HG03571 (cell line): ENCODE data around the gene FAM120B.
"Not testable (repeated sequence)": the region's sequence is repeated elsewhere in the genome, so short reads cannot be mapped to it uniquely, and the experiment has no call there.

Source experiments
- ATAC-seq: cut with Tn5 transposase; IDR thresholded peaks from one replicate; pipeline ENCODE4 v1.9.1; 2021; ENCODE audit not compliant: unreplicated experiment

Gene FAM120B

GRCh38 chr6:170375661-170376060, 69.1 kb downstream of the FAM120B start:
- no peak for ATAC-seq

DNA sequence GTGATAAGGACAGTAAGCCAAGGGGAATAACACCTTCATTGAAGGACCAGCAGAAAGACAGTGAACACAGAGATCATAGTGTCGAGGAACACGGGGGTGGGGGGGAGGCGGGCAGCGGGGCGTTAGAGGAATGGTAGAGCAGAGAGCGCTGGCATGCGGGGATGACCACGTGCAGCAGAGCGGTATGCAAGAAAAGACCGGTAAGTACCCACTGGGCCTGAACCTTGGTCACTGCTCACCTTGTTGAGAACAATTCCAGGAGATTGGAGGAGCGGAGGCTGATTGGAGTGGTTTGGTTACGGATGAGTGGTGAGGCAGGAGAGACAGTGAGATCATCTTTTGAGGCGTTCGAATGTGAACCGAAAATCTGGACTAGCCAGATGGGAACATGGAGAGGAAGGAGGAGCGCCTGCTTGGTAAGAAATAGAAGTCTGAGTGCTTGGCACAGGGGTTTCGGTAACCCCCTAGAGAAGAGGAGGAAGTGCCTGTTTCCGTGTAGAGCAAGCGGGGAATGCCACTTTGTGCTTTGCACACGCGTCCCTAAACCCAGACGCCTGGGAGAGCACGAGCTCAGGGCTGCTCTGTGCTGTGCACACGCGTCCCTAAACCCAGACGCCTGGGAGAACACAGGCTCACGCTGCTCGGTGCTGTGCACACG, 70.0 kb downstream of the FAM120B start:
- ATAC-seq = no peak

GRCh38 chr6:170378502-170378901, 71.9 kb downstream of the FAM120B start:
- ATAC-seq = no peak

DNA sequence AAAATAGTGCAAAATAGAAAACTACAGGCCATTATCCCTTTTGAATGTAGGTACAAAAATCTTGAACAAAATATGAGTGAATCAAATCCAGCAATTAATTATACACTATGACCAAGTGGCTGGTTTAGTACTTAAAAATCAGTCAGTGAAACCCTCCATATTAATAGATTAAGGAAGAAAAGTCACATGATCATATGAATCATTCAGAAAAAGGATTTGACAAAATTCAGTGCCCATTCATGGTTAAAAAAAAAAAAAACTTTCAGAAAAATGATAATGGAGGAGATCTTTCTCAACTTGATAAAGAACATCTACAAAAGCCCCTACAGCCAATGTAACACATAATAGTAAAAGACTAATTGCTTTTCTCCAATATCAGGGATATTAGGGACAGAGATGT, 75.0 kb downstream of the FAM120B start:
- no peak for ATAC-seq

DNA sequence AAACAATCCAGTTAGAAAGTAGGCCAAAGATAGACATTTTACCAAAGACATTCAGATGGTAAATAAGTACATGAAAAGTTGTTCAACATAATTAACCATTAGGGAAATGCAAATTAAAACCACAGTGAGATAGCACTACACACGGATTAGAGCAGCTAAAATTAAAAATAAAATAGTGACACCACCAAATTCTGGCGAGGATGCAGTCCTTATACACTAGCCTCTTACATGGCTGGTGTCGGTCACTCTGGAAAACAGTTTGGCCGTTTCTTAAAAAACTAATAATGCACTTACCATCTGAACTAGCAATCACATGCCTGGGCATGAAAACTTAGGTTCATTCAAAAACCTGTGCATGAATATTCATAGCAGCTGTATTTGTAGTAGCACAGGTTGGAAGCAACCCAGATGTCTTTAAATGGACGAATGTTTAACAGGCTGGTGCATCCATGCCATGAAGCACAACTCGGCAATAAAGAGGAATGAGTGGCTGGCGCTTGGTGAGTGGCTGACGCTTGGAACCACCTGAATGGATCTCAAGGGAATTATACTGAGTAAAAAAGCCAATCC, 77.0 kb downstream of the FAM120B start:
- no peak for ATAC-seq

- ATAC-seq = no peak
Observed at GRCh38 chr6:170385506-170385905, 78.9 kb downstream of the FAM120B start.

- no peak for ATAC-seq
Observed at GRCh38 chr6:170388113-170388512, 81.6 kb downstream of the FAM120B start.

DNA sequence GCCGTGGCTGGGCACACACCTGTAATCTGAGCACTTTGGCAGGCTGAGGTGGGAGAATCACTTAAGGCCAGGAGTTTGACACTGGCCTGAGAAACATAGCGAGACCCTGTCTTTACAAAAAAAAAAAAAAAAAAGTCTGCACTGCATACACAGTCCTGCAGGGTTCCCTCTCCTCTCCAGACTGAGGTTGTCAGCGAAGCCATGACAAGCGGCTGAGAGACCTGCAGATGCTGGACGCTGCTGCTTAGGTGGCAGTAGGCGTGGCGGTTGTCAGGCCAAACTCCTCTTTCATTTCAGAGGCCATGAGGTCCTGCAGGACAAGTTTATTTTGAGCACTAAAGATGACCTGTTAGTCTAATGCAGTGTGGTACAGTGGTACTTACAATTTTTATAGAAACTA, 86.5 kb downstream of the FAM120B start:
- no peak for ATAC-seq

DNA sequence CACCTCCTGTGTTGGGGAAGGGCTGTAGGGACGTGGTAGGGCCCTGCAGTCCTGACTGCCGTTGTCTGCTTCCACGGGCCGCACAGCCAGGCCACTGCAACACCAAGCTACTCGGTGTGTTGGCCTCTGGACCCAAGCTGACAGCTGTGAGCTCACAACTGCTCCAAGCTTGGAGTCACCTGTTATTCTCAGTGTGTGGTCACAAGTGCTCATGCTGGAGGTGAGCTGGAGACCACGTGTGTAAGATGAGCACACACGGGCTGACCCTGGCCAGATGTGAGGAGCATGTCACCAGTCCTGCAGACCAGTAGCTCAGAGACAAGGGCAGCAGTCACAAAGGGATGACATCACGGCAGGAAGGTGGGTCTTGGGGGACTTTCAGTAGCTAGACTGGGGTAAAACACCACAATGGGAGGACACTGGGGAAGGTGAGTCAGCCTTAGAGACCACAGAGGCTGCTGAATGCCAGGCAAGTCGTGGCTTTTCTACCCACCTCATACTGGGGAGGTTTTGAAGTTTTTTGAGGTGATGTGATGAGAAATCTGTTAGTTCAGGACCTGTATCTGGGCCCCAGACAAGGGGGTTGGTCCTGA, 87.3 kb downstream of the FAM120B start:
- ATAC-seq = no peak

GRCh38 chr6:170394980-170395379, 88.4 kb downstream of the FAM120B start:
- ATAC-seq = no peak

- not testable (repeated sequence) for ATAC-seq
Observed at GRCh38 chr6:170398743-170399369, 92.3 kb downstream of the FAM120B start.

DNA sequence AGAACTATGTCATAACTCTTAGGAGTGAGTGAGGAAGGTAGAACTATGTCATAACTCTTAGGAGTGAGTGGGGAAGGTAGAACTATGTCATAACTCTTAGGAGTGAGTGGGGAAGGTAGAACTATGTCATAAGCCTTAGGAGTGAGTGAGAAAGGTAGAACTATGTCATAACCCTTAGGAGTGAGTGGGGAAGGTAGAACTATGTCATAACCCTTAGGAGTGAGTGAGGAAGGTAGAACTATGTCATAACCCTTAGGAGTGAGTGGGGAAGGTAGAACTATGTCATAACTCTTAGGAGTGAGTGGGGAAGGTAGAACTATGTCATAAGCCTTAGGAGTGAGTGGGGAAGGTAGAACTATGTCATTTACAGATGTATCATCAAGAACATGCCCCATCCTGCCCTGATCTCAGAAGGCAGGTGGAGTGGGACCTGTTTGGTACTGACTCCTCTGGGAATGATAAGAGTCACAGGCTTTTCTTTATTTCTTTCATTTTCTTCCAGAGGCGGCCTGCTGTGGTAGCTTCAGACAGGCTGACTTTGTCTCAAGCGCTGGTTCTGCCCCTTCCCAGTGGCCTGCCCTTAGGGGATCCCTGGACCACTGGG, 93.5 kb downstream of the FAM120B start:
- ATAC-seq = not testable (repeated sequence)

DNA sequence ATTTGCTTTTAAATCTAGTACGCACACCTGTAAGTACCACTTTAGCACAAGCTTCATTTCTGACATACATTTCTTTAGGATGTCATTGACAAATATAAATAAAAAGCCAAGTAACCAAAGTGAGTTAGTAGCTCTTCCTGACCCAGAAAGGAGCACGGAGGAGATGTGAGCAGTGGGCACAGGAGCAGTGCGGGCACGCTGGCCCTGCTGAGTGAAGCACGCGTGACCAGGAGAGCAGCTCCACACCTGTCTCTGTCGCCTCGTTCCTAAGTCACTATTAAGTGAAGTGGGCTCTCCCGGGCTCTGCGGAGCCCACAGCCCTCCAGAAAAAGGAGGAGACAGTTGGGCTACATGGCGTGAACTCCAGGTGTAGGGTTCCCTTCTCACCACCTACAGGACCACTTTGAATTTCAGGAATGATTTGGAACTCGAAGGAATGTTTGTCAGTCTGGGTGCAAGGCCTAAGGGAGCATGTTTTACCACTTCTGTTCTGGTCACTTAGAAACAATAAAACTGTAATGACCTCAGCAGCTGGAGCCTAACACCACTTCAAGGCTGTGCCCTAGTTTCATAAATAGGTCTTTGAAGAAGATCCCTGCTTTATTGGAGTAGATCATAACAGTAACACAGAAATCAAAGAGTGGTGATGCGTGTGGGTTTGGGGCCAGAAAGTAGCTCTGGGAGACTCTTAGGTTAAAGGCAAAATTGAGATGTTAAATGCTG, 95.9 kb downstream of the FAM120B start:
- no peak for ATAC-seq

DNA sequence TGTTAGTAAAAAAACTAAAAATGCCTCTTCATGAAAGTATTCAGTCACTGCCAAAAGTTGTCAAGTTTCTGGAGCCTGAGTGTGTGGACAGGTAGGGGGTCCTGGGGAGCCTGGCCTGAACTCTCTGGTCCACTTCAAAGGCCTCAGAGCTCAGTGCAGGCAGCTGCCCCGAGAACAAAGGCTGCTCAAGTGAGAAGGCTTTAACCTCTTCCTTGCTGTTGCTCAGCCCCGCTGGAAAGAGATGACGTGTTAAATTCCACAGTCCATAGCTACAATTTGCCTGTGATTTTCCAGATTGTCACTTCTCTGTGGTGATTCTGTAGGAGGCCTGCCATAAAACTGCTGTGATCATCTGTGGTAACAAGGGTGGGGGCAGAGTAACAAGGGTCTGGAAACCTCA, 96.9 kb downstream of the FAM120B start:
- no peak for ATAC-seq

- no peak for ATAC-seq
Observed at GRCh38 chr6:170404036-170404435, 97.5 kb downstream of the FAM120B start.

DNA sequence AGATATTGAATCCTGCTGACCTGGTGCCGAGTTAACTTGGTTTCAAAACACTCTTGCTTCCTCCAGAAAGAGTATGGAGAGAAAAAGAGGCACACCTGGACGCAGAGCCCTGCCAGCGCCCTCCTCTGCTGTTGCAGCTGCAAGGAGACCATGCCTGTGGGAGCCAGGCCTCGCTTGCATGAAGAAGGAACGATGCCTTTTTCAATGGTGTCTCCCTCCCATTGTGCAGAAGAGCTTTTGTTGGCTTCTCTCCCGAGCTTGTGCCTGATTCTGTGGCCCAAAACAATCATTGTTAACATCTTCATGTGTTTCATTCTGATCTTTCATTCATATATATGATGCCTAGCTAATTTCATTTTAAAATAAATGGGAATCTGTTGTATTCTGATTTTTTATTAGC, 98.1 kb downstream of the FAM120B start:
- no peak for ATAC-seq

- ATAC-seq = no peak
Observed at GRCh38 chr6:170405311-170405975, 98.9 kb downstream of the FAM120B start.

GRCh38 chr6:170407200-170407599, 100.6 kb downstream of the FAM120B start:
- ATAC-seq = no peak

DNA sequence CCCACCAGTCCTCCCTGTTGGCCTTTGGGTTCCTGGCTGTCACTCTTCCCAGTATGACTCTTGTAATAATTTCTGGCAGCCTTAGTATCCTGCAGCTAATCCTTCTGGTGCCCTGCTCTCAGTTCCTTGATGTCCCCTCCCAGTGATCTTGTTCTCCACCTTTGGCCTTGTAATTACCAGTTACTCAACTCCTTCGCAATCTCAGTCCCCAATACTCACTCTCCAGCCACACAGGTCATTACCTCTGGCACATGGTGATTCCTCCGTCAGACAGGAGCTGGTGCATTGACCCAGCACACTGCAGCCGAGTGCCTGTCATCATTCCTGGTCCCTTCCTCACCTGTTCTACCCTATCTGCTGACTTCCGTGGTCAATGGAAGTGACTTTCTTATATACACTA, 101.4 kb downstream of the FAM120B start:
- no peak for ATAC-seq

DNA sequence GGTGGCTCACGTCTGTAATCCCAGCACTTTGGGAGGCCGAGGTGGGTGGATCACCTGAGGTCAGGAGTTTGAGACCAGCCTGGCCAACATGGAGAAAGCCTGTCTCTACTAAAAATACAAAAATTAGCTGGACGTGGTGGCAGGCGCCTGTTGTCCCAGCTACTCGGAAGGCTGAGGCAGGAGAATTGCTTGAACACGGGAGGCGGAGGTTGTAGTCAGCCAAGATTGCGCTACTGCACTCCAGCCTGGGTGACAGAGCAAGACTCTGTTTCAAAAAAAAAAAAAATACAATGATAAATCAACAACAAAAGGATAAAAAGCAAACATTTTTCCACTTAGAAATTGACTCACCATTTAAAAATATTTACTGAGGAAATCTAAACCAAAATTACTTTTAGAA, 103.2 kb downstream of the FAM120B start:
- not testable (repeated sequence) for ATAC-seq

GRCh38 chr6:170410241-170410640, 103.7 kb downstream of the FAM120B start:
- no peak for ATAC-seq
